HG03432 (cell line): ENCODE data around the gene C16orf87.
"Not testable (repeated sequence)": the region's sequence is repeated elsewhere in the genome, so short reads cannot be mapped to it uniquely, and the experiment has no call there.

ENCODE experiments used
- ATAC-seq: cut with Tn5 transposase; IDR thresholded peaks from one replicate; pipeline ENCODE4 v1.9.1; 2021; ENCODE audit warnings: mild to moderate bottlenecking, moderate library complexity; ENCODE audit not compliant: unreplicated experiment

C16orf87 gene

DNA sequence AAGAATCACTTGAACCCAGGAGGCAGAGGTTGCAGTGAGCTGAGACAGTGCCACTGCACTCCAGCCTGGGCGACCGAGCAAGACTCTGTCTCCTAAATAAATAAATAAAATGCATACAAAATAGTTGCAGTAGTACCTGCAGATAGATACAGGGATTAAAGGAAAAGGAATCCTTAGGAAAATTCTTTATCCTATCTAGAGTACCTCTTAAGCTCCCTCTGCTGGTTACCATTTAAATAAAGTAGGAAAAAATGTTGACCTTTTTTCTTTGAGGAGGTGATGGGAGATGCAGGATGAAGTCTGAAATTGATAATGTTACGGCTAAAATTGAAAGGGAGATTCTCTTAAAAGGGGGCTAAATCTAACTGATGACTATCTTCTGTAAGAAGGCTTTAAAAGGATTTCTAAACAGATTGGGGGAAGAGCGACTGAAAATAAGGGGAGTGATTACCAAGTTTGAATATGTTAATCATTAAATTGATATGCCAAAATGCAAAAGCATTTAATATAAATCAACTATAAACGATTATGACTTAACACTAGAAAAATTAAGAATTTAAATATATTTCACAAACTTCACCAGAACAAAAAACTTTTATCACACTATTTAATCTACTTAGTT, 29.4 kb downstream of the C16orf87 start:
- no peak for ATAC-seq

DNA sequence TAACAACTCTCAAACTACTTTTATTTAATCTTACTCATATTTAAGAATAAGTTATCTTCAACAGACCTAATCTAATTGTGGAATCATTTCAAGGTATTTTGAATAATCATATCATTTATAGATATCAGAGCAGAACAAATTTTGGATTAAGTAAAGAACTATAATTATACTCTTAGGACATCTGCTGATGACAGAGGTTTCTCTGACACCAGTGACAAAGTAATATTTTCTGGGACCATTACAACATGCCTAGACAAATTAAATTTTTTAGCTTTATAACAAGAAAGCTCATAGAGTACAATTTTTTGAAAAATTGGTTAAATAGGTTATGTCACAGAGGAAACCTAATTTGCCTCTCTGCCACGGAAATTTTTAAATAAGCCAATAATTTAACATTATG, 30.5 kb downstream of the C16orf87 start:
- ATAC-seq: no peak

DNA sequence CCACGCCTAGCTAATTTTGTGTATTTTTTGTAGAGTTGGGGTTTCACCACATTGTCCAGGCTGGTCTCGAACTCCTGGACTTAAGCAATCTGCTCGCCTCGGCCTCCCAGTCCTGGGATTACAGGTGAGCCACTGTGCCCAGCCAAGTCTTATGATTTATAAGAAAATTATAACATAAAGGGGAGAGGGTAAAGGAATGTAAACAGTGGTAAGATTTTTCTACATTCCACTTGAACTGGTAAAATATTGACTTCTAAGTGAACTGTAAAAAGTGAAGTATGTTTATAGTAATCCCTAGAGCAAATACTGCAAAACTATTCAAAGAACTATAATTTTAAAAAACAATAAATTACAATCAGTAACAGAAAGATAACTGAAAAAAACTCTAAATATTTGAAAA, 33.5 kb downstream of the C16orf87 start:
- no peak for ATAC-seq

DNA sequence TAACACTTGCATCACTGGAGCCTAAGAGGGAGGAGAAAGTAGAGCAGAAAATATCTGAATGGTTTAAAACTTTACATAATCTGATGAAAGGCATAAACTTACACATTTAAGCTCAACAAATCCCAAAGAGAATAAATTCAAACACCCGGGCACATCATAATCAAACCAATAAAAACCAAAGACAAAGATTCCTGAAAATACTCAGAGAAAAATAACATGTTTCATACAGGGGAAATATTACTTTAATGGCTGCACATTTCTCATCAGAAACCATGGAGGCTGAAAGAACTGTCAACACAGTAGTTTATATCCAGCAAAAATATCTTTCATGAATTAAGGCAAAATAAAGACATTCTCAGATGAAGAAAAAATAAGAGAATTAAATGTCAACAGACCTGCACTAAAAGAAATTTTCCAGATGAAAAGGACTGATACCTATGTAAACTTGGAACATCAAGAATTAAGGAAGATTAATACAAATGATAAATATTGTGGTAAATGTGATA, 34.2 kb downstream of the C16orf87 start:
- ATAC-seq: no peak

DNA sequence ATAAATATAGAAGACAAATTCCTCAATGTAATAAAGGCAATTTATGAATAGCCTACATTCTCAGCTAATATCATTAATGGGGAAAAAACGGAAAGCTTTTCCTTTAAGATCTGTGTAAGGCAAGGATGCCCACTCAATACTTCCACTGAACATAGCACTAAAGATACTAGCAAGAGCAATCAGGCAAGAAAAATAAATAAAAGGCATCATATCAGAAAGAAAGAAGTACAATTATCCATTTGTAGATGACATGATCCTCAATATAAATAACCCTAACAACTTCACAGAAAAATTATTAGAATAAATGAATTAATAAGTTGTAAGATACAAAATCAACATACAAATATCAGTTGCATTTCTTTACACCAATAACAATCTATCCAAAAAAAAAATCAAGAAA, 37.1 kb downstream of the C16orf87 start:
- no peak for ATAC-seq

DNA sequence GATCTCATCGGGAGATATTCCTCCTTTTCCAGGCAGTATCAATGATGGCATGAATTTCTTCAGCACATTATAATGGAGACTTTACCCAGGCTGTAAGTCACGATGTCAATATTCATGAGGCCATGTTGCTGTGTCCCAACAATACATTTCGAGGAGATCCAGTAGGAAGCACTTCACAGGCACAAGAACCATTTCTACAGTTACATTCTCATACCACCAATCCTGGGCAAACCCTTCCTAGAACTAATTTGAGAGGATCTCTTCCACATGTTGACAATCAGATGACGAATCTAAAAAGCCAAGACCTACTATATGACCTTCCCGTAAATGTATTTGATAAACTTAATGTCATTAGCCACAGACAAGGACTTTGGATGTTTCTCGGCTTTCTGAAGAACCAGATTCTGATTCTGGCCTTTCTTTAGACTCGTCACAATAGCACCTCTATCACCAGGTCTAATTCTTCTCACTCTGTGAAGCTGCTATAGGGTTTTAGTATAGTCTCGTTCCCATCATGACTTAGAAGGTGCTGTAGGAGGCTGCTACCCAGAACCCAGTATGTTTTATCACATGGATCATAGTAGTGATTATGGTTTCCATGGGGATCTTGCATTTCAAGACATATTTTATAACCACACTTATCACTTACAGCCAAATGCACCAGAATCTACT, 40.2 kb downstream of the C16orf87 start:
- ATAC-seq: no peak

DNA sequence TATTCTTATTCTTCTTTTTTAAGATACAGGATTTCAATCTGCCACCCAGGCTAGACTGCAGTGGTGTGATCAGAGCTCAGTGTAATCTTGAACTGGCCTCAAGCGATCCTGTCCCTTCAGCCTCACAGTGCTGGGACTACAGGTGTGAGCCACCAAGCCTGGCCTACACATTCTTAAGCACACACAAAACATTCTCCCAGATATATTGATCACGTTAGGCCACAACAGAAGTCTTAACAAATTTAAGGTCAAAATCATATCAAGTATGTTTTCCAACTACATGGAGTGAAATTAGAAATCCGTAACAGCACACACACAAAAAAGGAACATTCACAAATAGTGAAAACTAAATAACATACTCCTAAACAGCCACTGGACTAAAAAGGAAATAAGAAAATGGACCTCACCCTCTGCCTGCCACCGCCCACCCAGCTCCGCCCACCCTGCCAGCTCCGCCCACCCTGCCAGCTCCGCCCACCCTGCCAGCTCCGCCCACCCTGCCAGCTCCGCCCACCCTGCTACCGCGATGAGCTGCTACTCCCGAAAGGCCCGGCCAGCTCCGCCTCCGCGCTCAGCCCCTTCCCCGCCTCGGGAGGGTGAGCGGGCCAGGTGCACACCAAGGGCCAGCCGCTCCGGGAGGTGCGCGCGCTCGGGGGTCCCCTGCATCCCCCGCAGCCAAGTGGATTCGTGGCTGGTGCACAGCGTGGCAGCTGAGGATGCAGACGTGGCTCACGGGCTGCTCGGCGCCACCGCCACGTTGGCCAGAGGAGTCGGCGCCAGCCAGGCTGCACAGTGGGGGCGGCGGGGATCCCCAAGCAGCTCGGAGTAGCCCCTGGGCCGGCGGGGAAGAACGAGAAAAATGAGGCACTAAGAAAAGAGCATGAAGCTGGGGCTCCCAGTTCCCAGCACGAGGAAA, 41.2 kb downstream of the C16orf87 start:
- ATAC-seq: peak; percentile 89

DNA sequence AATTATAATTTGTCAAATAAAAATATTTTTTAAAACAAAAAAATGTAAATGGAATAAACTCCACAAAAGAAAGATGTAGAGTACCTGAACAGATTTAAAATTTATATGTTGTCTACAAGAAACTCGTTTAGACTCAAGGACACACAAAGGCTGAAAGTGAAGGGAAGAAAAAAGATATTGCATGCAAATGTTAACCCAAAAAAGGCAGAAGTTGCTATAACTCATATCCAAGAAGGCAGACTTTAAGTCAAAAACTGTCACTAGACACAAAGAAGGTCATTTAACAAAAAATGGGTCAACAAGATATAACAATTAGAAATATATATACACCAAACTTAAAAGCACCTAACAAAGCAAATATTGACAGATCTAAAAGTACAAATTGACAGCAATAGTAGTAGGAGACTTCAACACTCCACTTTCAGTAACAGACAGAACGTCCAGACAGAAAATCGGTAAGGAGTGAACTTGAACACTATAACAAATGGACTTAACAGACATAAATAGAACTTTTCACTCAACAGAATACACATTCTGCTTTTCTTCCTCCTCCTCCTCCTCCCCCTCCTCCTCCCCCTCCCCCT, 42.0 kb downstream of the C16orf87 start:
- ATAC-seq: no peak

DNA sequence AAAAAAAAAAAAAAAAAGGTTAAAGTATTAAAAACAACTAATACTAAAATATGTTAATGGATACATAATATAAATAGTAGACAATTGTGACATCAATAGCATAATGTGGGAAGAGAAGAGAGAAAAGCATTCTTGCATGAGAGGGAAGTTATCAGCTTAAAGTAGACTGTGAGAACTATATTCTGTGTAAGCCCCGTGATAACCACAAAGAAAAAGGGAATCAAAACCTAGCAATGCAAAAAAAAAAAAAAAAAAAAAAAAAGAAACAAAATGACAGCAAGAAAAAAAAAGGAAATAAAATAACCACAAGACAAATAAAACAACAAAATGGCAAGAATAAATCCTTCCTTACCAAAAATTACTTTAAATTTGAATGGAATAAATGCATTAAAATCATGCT, 43.1 kb downstream of the C16orf87 start:
- no peak for ATAC-seq

DNA sequence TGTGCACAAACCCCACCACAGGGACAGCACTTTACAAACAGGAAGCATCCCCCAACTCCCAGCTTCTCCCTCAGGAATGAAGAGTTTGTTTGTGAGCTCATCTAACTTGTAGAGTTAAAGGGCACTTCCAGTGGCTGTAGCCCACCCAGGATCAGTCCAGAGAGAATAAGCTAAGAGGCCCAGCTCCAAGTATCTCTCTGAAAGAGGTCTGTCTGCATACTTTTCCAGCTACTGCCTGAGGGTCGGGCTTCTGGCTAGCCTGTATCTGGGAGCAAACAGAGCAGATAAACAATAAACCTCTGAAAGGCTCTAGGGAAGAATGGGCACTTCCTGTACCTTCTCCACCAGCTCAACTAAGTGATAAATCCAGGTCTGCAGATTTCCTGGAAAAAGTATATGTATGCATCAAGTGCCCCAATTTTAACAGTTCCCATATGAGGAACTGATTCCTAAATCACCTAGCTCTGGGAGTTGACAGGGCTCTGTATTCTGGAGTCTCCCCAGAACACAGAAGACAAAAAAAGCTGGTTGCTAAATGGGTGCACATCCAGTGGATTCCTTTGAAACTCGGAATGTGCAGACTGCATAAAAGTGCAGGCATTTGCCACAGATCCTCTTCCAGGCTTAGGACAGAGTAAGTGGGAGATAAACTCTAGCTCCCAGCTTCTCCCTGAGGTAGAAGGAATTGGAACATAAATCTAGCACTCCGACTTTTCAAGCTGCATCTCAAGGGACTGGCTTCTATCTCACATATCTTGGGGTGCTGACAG, 45.7 kb downstream of the C16orf87 start:
- no peak for ATAC-seq

DNA sequence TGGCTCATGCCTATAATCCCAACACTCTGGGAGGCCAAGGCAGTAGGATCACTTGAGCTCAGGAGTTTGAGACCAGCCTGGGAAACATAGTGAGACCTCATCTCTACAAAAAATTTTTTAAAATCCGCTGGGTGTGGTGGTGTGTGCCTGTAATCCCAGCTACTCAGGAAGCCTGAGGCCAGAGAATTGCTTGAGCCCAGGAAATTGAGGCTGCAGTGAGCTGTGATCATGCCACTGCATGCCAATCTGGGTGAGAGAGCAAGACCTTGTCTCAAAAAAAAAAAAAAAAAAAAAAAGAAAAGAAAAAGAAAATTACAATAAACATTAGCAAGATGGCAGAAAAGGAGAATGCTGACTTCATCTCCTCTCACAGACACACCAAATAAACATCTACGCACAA, 46.4 kb downstream of the C16orf87 start:
- ATAC-seq: not testable (repeated sequence)

DNA sequence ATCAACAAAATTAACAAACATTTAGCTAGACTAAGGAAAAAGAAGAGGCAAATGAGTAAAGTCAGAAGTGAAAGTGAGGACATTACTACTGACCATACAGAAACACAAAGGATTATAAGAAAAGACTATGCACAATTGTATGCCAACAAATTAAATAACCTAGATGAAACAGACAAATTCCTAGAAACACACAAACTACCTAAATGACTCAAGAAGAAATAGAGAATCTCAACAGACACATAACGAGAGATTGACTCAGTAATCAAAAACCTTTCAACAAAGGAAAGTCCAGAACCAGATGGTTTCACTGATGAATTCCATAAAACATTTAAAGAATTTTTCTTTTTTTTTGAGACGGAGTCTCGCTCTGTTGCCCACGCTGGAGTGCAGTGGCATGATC, 47.2 kb downstream of the C16orf87 start:
- ATAC-seq: no peak

DNA sequence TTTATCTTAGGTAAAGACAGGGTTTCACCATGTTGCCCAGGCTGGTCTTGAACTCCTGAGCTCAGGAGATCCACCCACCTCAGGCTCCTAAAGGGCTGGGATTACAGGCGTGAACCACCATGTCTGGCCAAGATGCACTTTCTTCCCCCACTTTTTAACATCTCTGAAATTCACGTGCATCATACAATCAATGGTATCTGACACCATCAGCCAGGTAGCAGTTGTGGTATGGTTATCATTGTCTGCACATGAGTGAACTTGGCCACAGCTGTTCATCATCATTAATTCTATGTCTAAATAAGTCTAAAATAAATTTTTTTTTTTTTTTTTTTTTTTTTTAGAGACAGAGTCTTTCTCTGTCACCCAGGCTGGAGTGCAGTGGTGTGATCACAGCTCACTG, 48.7 kb downstream of the C16orf87 start:
- no peak for ATAC-seq

DNA sequence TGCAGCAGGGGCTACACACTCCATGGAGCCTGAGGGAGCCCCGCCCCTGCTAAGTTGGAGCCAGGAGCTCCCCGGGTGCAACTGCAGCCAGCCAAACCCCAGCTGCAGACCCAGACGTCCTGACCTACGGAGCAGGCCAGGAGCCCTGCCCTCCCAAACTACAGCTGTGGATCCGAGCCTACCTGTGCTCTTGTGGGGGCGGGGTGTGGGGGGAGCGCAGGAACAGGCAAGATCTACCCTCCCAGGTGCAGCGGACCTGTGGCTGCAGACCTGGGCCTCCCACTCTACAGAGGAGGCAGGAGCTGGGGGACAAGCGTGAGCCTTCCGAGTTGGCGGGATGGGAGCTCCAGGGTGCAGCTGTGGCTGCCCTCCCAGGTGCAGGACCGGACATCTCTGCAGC, 53.2 kb downstream of the C16orf87 start:
- no peak for ATAC-seq

DNA sequence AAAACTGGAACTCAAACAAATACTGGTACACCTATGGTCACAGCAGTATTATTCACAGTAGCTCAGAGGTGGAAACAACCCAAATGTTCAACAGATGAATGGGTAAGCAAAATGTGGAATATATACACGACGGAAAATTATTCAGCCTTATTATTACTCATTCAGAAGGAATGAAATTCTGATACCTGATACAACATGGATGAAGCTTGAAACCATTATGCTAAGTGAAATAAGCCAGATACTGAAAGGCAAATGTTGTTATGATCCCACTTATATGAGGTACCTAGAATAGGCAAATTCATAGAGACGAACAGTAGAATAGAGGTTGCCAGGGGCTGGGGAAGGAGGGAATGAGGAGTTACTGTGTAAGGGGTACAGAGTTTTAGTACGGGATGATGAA, 55.8 kb downstream of the C16orf87 start:
- ATAC-seq: peak; percentile 17

DNA sequence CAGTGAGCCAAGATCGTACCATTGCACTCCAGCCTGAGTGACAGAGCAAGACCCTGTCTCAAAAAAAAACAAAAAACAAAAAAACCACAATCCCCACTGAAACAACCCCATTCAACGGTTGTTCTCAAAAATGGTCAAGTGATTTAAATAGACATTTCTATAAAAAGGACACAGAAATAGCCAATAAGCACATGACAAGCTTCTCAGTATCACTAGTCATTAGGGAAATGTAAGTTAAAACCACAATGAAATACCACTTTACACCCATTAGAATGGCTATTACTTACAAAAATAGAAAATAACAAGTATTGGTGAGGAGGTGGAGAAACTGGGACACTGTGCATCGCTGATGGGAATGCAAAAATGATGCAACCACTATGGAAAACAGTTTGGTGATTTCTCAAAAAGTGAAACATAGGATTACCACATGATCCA, 56.2 kb downstream of the C16orf87 start:
- ATAC-seq: peak; percentile 76

DNA sequence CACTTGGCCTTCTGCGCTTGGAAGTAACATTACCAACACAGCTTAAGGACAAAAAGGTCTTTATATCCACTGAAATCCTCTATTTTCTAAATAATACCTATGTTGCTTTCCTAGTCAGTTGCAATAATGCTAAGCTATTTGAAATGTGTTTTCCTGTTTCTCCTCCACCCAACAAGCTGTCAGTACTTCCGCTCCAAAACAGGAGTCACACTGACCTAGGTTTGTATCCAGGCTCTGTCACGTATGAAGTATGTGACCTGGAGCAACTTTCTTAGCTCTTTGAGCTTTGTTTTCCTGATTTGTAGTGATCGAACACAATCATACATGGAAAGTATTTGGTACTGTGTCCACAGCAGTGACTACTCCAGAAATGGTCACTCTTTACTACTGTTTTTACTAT, 58.5 kb downstream of the C16orf87 start:
- ATAC-seq: no peak

DNA sequence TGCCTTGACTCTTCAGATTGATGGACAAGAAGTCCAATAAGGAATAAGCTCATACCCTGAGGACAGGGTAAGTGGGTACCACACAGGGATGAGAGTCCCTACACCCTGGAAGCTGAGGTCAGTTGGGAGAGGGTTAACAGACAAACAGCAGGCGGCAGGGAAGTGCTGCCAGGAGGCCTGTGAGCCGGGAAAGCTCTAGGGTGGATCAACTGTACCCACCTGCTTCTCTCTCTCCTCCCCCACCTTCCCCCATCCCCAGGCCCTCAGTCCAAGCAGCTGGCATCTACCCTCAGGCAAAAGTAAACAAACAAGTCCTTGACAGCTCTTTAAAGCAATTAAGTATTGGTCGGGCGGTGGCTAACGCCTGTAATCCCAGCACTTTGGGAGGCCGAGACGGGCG, 62.2 kb downstream of the C16orf87 start:
- no peak for ATAC-seq

DNA sequence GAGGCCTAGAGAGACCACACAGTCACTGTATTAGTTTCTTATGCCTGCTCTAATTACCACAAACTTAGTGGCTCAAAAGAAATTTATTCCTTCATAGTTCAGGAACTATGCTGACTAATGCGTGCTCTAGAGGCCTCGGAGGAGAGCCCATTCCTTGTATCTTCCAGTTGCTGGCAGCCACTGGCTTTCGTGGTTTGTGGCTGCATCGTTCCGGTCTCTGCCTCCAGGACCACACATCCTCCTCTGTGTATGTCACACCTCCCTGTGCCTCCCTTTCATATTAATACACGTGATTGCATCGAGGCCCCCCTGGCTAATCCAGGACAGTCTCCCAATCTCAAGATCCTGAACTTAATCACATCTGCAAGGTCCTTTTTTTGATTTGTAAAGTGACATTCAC, 65.9 kb downstream of the C16orf87 start:
- ATAC-seq: no peak

DNA sequence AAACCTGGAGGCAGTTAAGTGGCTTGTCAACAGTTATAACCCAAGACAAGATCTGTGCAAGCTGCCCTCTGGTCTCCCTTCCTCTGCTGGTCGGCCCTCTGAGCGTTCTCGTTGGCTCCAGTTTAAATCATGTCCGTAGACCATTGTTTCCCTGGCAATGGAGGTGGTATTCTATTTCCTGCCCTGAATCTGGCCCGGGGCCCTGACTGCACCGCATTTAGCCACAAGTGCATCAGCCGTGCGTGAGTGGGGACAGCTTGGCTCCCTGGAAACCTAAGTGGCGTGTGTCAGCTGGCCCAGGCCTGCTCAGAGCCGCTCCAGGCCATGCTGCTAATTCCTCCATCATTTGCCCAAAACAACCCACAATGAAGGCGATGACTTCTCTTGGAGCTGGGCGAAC, 67.8 kb downstream of the C16orf87 start:
- ATAC-seq: no peak

DNA sequence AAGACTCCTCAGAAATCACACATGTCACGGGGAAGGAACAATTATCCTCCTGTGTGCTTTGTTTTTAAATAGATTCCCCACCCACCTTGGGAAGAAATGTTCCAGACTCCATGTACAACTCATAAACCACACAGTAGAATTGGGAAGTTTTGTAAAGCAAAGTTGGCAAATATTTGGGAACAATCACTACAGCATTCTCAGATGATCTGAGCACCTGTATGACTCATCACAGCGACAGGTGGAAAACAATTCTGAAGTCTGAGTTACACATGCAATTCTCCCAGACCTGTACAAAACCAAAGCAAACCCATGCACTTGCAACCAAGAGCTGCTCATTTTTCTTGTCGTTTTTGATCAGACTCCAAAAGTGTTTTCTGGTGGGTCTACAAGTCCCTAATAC, 68.4 kb downstream of the C16orf87 start:
- no peak for ATAC-seq
